Right kidney (tissue), 1 donor: Measurements from ENCODE around the gene FHOD3.

Experiments used
- DNase-seq: peaks from one replicate; pipeline ENCODE4 v3.0.0-alpha.2; 2016

Gene FHOD3

DNA sequence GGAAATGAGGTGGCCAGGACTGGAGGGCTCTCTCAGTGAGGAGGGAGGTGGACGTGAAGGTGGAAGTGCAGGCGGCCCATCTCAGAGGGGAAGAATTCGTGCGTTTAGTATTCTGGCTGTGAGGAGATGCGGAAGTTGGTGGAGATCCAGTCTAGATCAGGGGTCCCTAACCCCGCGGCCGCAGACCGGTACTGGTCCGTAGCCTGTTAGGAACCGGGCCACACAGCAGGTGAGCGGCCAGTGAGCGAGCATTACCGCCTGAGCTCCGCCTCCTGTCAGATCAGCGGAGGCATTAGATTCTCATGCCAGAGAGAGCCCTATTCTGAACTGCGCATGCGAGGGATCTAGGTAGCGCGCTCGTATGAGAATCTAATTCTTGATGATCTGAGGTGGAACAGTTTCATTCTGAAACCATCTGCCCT is 1.6 kb upstream of the FHOD3 start:
- no peak for DNase-seq

DNA sequence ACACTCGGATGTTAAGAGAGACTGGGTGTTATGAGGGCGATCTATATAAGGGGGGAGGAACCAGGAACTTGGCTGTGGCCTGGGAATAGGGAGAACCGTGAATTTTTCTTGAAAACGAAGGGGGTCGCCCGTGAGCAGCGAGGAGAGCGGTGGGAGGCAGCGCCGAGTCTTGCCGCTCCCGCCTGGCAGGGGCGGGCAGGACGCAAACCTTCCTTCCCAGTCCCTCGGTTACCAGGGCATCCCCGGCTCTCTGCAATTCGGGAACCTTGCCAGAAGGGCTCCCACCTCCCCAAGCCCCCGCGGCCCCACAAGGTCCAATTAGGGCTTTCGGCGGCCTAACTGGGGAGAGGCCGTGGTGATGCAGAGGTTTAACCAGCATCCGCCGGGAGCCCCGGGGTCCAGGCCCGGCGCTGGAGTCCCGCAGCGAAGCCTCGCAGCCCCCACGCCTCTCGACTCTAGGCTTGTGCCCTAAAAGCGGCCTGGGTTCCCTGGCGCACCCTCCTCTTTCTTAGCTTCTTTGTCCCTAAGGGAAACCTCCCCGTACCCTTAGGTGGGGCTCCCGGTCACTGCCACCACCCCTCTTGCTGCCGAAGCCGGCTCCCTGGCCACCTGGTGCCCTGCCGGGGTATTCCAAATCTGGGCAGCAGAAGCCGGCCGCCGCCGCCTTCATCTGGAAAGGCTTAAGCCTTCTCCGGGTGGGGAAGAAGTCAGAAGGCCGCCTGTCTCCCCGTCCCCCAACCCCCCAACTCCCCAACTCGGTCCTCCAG is 680 bp upstream of the FHOD3 start:
- peak; percentile 83 for DNase-seq

DNA sequence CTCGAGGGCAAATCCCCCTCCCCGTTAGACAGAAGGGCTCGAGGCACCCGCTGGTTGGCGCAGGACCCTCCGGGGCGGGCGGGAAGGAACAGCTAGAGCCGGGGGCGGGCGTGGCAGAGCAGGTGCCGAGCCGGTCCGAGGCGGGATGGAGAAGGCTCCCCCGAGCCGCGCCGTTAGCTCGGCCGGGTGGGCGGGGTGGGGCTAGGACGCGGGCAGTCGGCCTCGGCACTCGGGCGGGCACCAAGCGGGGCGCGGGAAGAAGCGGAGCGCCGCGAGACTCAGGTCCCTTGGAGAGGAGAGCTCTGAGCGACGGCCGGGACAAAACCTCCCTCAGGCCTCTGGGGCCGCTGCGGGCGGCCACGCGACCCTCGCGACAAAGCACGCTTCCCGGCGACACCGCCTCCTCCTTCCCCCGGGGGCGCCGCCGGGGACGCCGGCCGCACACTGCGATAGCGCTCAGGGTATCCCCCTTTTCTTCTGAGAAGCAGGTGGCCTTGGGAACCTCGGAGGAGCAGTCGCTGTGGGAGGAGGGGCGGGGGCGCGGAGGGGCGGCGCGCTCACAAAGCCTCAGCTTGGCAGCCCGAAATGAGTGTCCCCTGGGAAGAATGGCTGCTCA is 721 bp downstream of the FHOD3 start:
- DNase-seq: peak; percentile 71

DNA sequence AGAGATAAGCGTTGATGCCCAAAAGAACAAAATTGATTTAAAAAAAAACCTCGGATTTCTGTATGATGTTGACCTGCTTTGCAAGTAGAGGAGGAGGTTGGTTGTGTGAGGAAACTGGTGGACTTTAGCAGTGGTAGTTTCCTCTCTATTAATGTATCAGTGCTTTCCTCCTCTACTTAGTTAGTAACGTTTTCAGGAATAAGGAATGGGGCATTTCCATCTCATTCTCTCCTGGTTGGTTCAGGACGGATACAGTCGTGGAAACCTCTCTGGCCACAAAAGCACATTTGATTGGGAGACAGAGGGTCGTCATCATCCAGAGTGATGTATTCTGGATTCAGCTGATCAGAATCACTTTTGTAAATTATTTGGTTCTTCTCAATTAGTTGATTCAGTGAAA is 1.5 kb downstream of the FHOD3 start:
- no peak for DNase-seq

DNA sequence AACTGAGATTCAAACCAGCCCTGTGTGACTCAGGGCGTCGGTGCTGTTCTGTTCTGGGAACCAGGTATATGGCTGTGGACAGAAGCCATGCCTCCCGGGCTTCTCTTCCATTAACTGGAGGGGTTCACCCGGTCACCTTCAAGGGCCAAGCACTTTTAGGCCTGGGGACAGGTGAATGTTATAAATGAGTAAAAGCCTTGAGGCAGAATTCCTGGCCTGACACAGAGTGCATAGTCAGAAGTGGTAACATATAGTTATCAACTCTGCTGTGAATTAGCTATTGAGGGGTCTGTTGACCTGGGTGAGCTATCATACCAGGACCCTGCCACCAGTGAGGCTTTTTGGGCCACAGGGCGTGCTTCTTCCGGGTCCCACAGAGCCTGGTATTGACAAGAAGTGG is 2.7 kb downstream of the FHOD3 start:
- DNase-seq: no peak

DNA sequence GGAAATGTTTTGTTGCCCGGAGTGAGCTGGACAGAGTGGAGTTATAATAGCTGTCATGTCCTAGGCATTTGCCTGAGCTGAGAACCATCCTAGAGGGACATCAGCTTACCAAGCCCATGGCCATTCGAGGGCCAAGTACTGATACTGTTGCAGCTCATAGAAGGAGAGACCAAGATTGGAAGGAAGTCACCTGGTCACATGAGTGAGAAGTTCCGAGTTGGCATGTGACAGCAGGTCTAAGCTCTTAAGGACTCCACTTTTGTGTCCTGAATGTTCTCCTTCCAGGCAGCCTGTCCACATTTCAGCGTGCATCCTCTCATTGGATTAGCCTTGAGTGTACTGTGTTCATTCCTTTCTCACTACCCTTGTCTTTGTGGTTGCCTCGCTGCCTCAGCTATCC is 4.4 kb downstream of the FHOD3 start:
- DNase-seq: no peak

DNA sequence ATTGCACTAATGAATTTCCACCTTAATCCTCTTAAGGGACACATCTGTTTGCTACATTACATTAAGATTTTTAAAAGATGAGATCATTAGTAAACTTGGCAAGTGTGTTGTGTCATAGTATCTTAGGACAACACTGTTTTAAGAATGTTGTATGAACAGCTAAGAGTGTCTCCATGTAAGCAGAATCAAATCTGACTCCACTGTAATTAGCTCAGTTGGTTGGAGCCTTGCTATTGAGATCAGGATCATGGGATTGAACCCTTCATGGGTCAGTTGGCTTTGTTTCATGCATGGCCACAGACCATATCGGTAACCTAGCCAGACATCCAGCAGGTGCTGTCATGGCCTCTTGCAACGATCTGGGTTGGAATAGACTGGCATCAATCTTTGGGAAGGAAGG is 5.2 kb downstream of the FHOD3 start:
- no peak for DNase-seq

DNA sequence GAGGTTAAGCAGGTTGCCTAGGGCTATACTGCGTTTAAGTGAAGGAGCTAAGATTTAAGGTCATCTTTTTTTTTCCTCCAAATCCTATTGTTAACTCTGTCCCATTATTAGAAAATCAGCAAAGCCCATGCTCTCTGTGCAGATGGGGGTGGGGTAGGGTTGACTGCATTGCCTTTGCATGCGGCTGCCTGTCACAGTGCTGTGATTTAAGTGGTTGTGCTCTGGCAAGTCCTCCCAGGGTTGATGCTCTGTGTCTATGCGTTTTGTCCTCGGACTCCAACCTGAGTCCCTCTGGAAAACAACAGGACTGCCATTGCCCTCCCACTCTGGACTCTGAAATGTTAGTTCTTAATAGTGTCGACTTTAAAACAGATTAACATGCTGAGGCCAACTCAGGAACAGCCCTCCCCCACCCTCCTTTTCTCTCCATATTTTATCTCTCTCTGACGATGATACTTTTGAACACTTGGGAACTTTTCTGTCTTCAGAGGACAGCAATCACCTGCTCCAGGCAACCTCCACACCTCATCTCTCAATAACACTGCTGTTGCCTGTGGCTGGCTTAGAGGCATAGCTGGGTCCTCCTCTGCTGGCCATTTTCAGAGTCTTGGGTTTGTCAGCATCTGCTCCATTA is 5.8 kb downstream of the FHOD3 start:
- no peak for DNase-seq

DNA sequence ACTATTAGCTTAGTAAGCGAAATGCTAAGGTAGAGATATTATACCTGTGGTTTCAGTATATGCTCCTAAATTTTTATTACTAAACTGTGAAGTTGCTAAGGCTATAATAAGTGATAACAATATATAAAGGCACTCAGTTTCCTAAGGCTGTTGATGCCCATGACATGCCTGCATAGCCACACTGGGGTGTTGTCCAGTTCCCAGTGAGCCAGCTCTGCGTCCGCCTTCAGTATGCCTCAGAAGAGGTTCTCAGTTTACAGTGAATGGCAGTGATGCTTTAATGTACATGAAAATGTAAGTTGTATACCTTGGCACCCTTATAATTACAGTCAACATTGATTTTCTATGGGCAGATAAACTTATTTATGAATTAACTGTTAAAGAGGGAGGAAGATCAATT is 7.2 kb downstream of the FHOD3 start:
- no peak for DNase-seq

DNA sequence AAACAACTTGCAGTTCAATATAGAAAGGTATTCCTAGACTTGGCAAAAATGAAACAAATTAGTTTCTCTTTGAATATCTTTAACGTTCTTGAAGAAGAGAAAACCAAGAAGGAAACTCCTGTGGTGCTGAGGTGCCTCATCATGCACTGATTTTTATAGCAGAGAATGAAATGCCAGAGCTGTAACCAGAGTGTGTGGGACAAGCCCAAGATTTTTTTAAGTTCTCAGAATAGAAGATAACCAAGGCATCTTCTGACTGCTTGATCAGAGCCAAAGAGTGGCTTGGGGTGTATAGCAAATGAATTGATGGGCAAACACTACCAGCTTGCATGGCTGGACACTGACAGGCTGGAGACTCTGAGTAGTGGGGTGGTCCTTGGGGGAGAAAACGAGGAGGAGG is 7.9 kb downstream of the FHOD3 start:
- DNase-seq: no peak

DNA sequence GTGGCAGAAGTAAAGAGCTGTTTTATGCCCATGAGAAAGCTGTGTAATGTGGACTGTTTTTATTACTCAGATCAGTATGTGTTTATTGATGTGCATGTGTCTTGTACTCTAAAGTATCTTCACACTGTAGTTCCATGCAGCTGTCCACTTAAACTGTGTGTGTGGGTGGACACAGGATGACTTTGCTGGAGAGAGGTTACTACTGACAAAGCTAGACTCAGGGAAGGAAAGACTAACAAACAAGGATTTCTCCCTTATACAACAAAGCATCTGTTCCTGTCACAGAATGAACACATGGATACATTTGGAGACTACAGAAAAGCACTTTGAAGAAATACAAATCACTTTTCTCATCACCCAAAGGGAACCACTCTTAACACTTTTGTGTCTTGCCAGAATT is 10.0 kb downstream of the FHOD3 start:
- DNase-seq: no peak

DNA sequence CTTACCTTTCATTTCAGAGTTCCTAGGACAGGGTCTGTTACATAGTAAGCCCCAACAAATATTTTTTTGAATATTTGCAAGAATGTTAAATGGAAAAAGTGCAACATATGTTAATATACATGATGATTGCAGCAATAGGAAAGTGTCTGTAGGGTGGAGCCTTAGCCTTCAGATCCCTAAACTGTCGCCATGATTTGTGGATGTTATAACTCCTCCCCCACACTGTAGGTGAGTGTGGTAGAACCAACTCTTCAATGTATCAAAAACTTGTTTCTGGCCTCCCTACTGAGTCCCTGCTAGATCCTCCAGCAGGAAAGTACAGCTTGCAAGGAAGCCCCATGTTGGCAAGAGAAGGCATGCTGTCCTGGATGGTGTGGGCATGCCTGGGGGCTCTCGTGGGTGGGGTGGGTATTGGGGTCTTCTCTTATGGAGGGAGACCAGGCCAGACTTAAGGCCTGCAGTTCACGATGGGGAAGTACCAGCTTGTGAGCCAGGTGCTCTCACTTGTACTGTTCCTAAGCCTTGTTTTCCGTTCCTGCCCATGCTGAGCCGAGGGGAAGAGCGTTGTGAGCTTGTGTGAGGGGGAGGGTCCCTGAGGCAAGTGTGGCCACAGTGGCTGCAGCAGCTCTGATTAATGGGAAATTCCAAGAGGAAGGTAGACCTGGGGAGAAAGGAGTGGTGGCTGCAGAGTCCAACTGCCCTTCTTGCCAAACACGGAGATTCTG is 11.4 kb downstream of the FHOD3 start:
- no peak for DNase-seq

DNA sequence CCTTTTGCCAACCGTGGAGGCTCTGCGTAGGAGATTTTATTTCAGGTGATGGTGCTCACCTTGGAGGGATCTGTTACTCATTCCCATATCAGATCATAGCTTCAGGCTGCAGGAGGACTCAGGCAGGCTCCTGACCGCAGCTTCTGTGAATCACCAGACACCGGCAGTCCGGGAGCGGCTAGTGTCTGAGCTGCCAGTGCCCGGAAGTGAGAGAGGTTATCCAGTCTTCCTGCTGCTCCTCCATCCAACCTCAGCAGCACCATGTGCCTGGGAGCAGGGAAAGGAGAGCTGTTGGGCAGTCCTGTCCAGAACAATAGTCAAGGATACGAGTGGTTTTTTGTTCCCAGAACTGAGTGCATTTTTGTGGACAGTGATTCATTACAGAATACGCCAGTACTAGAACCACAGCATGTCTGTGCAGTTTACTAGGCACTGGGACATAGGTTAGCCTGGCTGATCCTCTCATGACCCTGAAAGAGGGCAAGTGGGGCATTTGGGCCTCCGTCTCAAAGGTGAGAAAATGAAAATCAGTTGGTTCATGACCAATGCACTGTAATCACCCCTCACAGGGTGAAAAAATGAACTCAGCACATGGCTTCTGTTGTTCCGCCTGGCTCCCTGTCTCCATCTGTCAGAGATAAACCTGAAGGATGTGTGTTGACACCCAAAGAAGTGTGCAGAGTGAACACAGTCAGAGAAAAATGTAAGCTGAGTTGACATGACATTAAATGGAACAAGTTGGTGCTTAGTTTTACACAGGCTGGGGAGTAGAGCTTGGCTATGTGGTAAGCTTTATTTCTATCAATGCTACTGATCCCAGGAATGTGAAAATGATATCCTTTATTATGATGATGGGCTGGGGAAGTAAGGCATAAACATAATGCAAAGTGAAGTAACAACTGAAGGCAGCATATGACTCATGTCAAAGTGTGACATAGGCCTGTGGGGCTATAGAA is 12.2 kb downstream of the FHOD3 start:
- no peak for DNase-seq

DNA sequence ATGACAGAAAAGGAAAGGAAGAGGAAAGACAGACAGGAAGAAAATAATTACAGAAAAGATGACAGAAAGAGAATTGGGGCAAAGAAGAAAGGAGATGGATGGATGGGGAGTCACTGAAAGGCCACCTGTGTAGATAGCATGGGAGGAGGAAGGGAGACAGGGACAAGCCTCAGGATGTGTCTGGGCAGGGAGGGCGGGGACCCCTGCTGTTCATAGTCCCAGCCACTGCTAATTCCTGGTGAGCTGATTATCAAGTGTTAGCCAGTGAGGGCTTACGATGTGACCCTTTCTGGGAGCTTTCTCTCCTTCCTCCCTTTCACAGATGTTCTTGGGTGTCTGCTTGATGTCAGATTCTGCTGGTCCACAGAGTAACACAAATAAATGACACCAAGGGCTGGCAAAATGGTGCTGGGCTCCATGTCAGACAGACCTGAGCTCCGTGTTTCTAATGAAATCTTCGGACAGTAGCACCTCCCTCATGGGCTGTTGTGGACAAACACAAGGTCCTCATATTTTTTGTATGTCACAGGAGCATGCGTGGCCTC is 13.6 kb downstream of the FHOD3 start:
- no peak for DNase-seq

DNA sequence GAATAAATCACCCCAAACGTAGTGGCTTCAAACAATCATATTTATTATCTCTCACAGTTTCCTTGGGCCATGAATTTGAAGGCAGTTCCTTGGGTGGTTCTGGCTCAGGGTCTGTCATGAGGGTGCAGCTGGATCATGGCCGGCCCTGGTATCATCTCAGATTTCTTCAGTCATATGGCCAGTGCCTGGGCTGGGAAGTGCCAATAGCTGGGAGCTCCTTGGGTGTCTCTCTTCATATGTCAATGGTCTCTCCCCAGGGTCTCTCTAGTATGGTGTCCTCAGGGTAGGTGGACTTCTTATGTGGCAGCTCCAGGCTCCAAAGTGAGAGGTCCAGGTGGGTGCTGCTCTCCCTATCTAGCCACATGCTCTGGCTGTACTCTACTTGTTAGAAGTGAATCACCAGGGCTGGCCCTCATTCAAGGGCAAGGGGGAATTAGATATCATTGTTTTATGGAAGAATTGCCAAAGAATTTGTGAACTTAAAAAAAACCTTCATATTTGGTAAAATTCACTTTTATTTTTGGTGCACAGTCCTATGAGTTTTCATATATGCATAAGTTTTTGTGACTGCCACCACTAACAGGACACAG is 15.4 kb downstream of the FHOD3 start:
- DNase-seq: no peak

DNA sequence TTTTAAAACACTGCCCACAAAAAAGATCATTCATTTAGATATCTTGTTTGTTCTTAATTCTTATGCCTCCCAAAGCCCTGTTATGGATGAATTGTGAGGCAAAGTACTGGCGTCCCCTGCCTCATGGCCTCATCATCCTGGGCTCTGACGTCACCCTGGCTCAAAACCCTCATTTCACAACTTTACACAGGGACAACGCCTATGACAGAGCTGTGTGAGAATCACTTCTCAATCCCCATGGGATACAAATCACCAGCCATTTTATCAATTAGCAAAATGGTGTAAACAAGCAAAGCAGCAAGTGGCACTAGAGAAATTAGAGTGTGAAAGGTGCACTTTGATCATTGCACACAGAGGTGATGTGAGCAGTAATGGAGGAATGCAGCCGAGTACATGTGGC is 16.6 kb downstream of the FHOD3 start:
- DNase-seq: no peak

DNA sequence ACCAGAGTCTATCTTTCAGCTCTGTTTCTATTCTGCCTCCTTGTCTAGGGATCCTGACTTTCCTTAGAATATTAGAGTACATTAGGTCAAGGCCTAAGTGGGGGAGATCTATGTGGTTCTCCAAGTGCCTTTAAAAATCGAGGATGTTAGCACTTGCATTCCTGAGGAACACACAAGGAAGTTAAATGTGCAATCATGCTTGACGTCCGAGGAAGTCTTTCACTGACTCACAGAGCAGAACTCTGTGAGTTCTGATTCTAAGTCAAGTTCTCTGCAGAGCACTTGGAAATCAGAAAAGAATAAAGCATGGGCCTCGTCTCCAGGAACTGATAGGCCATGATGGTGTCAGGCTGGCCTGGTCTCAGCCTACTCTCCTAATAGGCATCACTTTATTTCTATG is 17.2 kb downstream of the FHOD3 start:
- no peak for DNase-seq

DNA sequence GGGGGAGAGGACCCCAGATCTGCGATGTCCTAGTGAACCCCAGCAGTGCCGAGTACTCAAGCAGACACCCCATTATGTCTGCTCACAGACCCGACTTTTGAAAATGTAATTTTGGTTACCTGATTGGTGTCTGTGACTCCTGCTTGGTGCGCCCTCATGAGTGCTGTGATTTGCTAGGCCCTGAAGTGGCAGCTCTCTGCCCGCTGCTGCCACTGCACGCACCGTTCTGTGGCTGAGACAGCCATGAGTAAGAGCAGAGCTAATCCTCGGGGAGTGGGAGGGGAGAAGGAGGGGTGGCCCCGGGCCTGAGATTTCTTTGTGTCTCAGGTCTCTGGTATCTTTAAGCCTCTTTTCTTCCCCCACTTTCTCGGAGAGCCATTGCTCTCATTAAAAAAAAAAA is 18.2 kb downstream of the FHOD3 start:
- DNase-seq: no peak

DNA sequence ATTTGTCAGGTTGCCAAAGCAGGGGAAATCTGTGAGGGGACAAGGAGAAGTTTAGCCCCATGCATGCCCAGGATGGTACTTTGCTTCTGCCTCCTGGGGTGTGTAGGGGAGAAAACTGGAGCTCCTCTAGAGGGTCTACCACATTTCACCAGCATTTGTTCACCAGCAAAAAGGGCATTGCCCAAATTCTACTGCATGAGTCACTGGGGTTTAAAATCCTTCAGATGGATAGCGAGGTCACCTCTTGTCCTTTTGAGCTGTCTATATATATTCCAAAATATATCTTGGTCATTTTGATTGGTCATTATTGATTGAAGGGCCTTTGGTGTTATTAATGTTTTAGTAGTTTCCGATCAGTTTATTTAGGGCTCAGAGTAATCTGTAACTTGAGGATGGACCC is 18.7 kb downstream of the FHOD3 start:
- DNase-seq: no peak

DNA sequence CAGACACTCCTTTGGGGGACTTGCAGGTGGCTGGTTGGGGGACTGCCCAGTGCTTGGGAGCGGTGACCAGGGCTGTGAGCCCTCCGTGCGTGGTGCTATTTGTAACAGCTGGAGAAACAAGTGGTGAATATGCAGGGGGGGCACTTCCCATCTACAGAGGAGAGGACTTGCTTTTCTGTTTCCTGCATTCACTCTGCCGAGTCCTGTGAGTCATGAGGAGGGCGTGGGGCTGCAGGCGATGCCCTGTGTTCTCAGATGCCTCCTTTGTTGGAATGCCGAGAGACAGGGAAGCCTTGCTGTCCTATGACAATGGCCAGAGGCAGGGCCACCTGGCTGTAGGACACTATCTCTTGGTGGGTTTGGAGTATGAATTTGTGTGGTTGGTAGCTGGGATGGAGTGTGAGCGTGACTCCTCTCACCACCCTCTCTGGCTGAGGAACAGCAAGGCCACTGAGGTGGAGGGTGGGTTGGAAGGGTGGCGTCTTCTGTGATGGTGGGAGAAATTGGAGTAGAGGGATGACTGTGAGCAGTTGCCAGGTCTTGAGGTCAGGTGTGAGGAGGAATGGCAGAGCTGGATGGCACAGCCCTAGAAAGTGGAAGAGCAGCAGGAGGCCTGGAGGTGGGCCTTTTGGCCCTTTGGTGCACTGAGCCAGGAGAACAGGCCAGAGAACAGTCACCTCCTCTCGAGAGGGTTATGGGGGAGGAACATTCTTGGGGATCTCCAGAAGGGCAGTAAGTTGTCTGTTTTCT is 24.3 kb downstream of the FHOD3 start:
- DNase-seq: no peak

DNA sequence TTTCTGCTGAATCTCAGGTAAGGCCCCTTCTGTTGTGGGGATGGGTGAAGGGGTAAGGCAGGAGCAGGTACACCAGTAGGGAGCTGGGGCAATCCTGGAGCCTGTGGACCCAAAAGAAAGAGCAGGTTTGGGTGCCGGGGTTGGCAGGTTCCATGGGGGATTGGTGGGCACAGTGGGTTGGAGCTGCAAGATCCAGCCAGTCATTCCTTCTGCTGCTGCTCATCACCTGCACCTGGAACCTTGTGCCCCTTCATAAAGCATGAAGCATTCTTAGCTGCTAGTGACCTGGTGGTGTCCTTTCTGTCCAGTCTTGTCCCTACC is 24.9 kb downstream of the FHOD3 start:
- DNase-seq: no peak
